Measurements from ENCODE around the gene SF3B3.
"Not testable (repeated sequence)": the region's sequence is repeated elsewhere in the genome, so short reads cannot be mapped to it uniquely, and the experiment has no call there.

Gene SF3B3

GRCh38 chr16:70612931-70613330 lies 89.3 kb downstream of the SF3B3 start:
- Histone ChIP-seq H3K27me3 (ENCODE audit: control insufficient read depth, insufficient read depth, low read length) (no peaks in the 10 kb centered on the region), H3K36me3 (ENCODE audit: control insufficient read depth, insufficient read depth, low read length) (peaks cover 5% of the 10 kb centered on the region; the same call in 1 of the 2 replicates), H3K9me3 (ENCODE audit: control insufficient read depth, insufficient read depth, low read length) (no peaks in the 10 kb centered on the region), H3K4me3 (ENCODE audit: low read length) (no peak overlapping the region), H3K4me1 (ENCODE audit: control insufficient read depth, insufficient read depth, low read length) (peaks cover 3% of the 10 kb centered on the region; the same call in 1 of the 2 replicates), H3K27ac (ENCODE audit: low read length) (no peak overlapping the region)
- DNase-seq (ENCODE audit: low read depth, low spot score), result no peak
- WGBS (ENCODE audit: insufficient coverage, insufficient read length), result no CpG with 5 or more reads among the region's 8 CpGs

- Histone ChIP-seq H3K27me3 (ENCODE audit: control insufficient read depth, insufficient read depth, low read length) (no peaks in the 10 kb centered on the region), H3K9me3 (ENCODE audit: control insufficient read depth, insufficient read depth, low read length) (no peaks in the 10 kb centered on the region), H3K4me3 (ENCODE audit: low read length) (no peak overlapping the region), H3K36me3 (ENCODE audit: control insufficient read depth, insufficient read depth, low read length) (peaks cover 5% of the 10 kb centered on the region; the same call in 1 of the 2 replicates), H3K27ac (ENCODE audit: low read length) (no peak overlapping the region), H3K4me1 (ENCODE audit: control insufficient read depth, insufficient read depth, low read length) (0 out of 2 replicates have a peak, but pooled peaks cover 1% of the 10 kb centered on the region)
- DNase-seq (ENCODE audit: low read depth, low spot score), result no peak
- WGBS (ENCODE audit: insufficient coverage, insufficient read length), result no CpG with 5 or more reads among the region's 5 CpGs
Observed at GRCh38 chr16:70614208-70614951, 90.8 kb downstream of the SF3B3 start.

GRCh38 chr16:70615945-70616344 lies 92.3 kb downstream of the SF3B3 start:
- H3K9me3 ChIP-seq (ENCODE audit: control insufficient read depth, insufficient read depth, low read length), result no peaks in the 10 kb centered on the region
- no peak overlapping the region for H3K4me3 ChIP-seq (ENCODE audit: low read length)
- WGBS (ENCODE audit: insufficient coverage, insufficient read length), result no CpG with 5 or more reads among the region's 5 CpGs
- no peak for DNase-seq (ENCODE audit: low read depth, low spot score)
- H3K27me3 ChIP-seq (ENCODE audit: control insufficient read depth, insufficient read depth, low read length), result no peaks in the 10 kb centered on the region
- no peak overlapping the region for H3K27ac ChIP-seq (ENCODE audit: low read length)
- H3K36me3 ChIP-seq (ENCODE audit: control insufficient read depth, insufficient read depth, low read length), result peaks cover 5% of the 10 kb centered on the region; the same call in 1 of the 2 replicates
- no peaks in the 10 kb centered on the region for H3K4me1 ChIP-seq (ENCODE audit: control insufficient read depth, insufficient read depth, low read length)

DNA sequence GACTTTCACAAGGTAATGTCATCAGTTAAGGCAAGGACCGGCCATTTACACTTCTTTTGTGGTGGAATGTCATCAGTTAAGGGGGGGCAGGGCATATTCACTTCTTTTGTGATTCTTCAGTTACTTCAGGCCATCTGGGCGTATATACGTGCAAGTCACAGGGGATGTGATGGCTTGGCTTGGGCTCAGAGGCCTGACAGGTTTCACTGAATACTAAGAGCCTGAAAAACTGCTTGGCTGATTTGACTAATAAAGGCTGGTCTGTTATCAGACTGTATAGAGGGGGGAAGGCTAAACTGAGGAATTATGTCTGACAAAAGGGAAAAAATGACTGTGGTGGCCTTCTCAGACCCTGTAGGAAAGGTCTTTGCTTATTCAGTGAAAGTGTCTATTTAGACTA lies 98.2 kb downstream of the SF3B3 start:
- not testable (repeated sequence) for H3K9me3 ChIP-seq (ENCODE audit: control insufficient read depth, insufficient read depth, low read length); H3K27me3 ChIP-seq (ENCODE audit: control insufficient read depth, insufficient read depth, low read length); H3K4me3 ChIP-seq (ENCODE audit: low read length); H3K36me3 ChIP-seq (ENCODE audit: control insufficient read depth, insufficient read depth, low read length); H3K27ac ChIP-seq (ENCODE audit: low read length); H3K4me1 ChIP-seq (ENCODE audit: control insufficient read depth, insufficient read depth, low read length); DNase-seq (ENCODE audit: low read depth, low spot score)
- WGBS (ENCODE audit: insufficient coverage, insufficient read length), result no CpG with 5 or more reads among the region's 3 CpGs

All from iPS DF 6.9 (cell line).